Measurements from ENCODE around the gene MAB21L2.

Gene MAB21L2

DNA sequence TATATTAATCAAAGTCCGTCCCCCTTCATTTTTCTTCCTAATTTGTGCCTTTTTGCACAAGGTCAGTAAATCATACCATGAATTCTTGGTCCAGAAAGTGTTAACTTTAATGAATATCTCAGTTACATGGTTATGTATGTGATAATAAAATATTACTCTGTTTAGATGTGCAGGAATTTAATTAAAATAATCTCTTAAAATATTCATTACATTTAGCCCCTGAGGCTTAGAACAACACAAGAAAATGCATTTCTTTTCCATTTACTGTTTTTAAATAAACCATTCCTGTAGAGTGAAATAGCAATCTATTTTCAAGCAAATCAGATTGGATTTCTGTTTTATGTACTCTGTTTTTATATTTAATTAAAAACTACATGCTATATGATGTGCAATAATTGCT, 17.6 kb downstream of the MAB21L2 start:
- peaks cover 9% of the 10 kb centered on the region; the same call in 1 of the 2 replicates for H3F3A ChIP-seq (ENCODE audit: insufficient read depth)
- H3K4me2 ChIP-seq (ENCODE audit: low read depth, low read length, poor library complexity, severe bottlenecking) = no peak overlapping the region
- H2AFZ ChIP-seq (ENCODE audit: low read depth, low read length, severe bottlenecking) = no peak overlapping the region
- no peak overlapping the region for H3K9ac ChIP-seq (ENCODE audit: low read length)
- H3K9me2 ChIP-seq (replicated peaks; ENCODE audit: insufficient read depth, low read length) = no peaks in the 10 kb centered on the region
- H3K79me2 ChIP-seq (ENCODE audit: insufficient read depth, low read length) = no peaks in the 10 kb centered on the region
- no peaks in the 10 kb centered on the region for H3K27me3 ChIP-seq (ENCODE audit: low read length)
- H3K9me3 ChIP-seq (ENCODE audit: insufficient read depth, low read length) = no peaks in the 10 kb centered on the region
- peaks cover 14% of the 10 kb centered on the region for H3K36me3 ChIP-seq (ENCODE audit: low read length)
- no peaks in the 10 kb centered on the region for H4K20me1 ChIP-seq (ENCODE audit: low read depth, low read length)
- TF ChIP-seq, protein P1, sequence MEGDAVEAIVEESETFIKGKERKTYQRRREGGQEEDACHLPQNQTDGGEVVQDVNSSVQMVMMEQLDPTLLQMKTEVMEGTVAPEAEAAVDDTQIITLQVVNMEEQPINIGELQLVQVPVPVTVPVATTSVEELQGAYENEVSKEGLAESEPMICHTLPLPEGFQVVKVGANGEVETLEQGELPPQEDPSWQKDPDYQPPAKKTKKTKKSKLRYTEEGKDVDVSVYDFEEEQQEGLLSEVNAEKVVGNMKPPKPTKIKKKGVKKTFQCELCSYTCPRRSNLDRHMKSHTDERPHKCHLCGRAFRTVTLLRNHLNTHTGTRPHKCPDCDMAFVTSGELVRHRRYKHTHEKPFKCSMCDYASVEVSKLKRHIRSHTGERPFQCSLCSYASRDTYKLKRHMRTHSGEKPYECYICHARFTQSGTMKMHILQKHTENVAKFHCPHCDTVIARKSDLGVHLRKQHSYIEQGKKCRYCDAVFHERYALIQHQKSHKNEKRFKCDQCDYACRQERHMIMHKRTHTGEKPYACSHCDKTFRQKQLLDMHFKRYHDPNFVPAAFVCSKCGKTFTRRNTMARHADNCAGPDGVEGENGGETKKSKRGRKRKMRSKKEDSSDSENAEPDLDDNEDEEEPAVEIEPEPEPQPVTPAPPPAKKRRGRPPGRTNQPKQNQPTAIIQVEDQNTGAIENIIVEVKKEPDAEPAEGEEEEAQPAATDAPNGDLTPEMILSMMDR (IDR thresholded peaks at IDR 0.05; ENCODE audit: insufficient read depth, low read length, poor library complexity, severe bottlenecking) = no peak
- no peak for TF ChIP-seq EZH2phosphoT487 (conservative IDR thresholded peaks at IDR 0.05; ENCODE audit: low read length)
- no peak overlapping the region for H3K4me3 ChIP-seq (ENCODE audit: insufficient read depth, low read length, poor library complexity, severe bottlenecking)
- H3K27ac ChIP-seq (ENCODE audit: low read depth, low read length) = no peak overlapping the region

DNA sequence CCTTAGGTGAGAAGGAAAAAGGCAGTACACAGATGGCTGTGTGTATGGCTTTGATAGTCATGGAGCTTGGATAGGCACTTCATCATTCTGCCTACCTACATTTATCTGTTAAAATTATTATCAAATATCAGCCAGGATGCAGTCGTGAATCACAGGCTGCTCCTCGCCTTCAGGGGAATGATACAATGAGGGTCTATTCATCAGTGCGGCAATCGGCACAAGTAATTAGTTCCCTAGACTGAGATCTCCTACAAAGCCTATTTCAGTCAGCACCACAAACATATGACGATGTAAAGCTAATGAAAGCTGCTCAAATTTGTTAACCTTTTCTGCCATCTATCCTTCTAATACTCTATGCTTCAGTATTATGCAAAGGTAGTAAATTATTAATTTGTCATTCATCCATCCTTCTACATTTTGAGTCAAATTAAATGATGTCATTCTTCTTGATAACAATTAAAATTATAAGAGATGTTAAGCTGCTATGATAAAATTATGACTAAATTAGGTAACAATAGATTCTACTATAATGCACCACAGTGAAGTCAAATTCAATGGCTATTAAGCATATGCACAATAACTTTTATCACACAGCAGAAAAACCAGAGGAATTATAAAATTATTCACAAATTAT, 19.0 kb downstream of the MAB21L2 start:
- Histone ChIP-seq H3K27me3 (ENCODE audit: low read length) (no peaks in the 10 kb centered on the region), H3K9me2 (replicated peaks; ENCODE audit: insufficient read depth, low read length) (no peaks in the 10 kb centered on the region), H3K4me2 (ENCODE audit: low read depth, low read length, poor library complexity, severe bottlenecking) (no peak overlapping the region), H3K36me3 (ENCODE audit: low read length) (peaks cover 14% of the 10 kb centered on the region), H4K20me1 (ENCODE audit: low read depth, low read length) (no peaks in the 10 kb centered on the region), H3K9me3 (ENCODE audit: insufficient read depth, low read length) (no peaks in the 10 kb centered on the region), H3K9ac (ENCODE audit: low read length) (no peak overlapping the region), H3F3A (ENCODE audit: insufficient read depth) (peaks cover 9% of the 10 kb centered on the region; the same call in 1 of the 2 replicates), H3K4me3 (ENCODE audit: insufficient read depth, low read length, poor library complexity, severe bottlenecking) (no peak overlapping the region), H3K79me2 (ENCODE audit: insufficient read depth, low read length) (no peaks in the 10 kb centered on the region), H2AFZ (ENCODE audit: low read depth, low read length, severe bottlenecking) (no peak overlapping the region), H3K27ac (ENCODE audit: low read depth, low read length) (no peak overlapping the region)
- no peak for TF ChIP-seq EZH2phosphoT487 (conservative IDR thresholded peaks at IDR 0.05; ENCODE audit: low read length)
- TF ChIP-seq, protein P1 (IDR thresholded peaks at IDR 0.05; ENCODE audit: insufficient read depth, low read length, poor library complexity, severe bottlenecking) = no peak

- no peak overlapping the region for H3K4me3 ChIP-seq (ENCODE audit: insufficient read depth, low read length, poor library complexity, severe bottlenecking)
- no peaks in the 10 kb centered on the region for H3K27me3 ChIP-seq (ENCODE audit: low read length)
These were observed 27.2 kb downstream of the MAB21L2 start for GRCh38 chr4:150609131-150609530.

More at GRCh38 chr4:150609131-150609530, 27.2 kb downstream of the MAB21L2 start:
- Histone ChIP-seq H3K9me2 (replicated peaks; ENCODE audit: insufficient read depth, low read length) (no peaks in the 10 kb centered on the region), H3K27ac (ENCODE audit: low read depth, low read length) (no peak overlapping the region), H3F3A (ENCODE audit: insufficient read depth) (peaks cover 6% of the 10 kb centered on the region; the same call in 1 of the 2 replicates), H3K9ac (ENCODE audit: low read length) (no peak overlapping the region), H2AFZ (ENCODE audit: low read depth, low read length, severe bottlenecking) (no peak overlapping the region), H3K79me2 (ENCODE audit: insufficient read depth, low read length) (no peaks in the 10 kb centered on the region), H3K36me3 (ENCODE audit: low read length) (no peaks in the 10 kb centered on the region), H3K4me2 (ENCODE audit: low read depth, low read length, poor library complexity, severe bottlenecking) (no peak overlapping the region), H4K20me1 (ENCODE audit: low read depth, low read length) (no peaks in the 10 kb centered on the region), H3K9me3 (ENCODE audit: insufficient read depth, low read length) (no peaks in the 10 kb centered on the region)
- TF ChIP-seq, protein P1 (IDR thresholded peaks at IDR 0.05; ENCODE audit: insufficient read depth, low read length, poor library complexity, severe bottlenecking) = no peak
- no peak for TF ChIP-seq EZH2phosphoT487 (conservative IDR thresholded peaks at IDR 0.05; ENCODE audit: low read length)
